RWPE2 (cell line): Measurements from ENCODE around the gene TTC39A.

Experiments
- ATAC-seq: fragments of 200-7000 bp; cut with Tn5 transposase; 3 replicates; pipeline ENCODE4 v1.9.1; 2021; ENCODE audit warnings: low read depth
- DNase-seq: peaks from one replicate; pipeline ENCODE4 v3.0.0-alpha.2; 2020; ENCODE audit warnings: low spot score
- H3K27ac ChIP-seq: fragments of 450-650 bp; 2 replicates; pipeline ENCODE4 v1.5.1; 2017; ENCODE audit warnings: mild to moderate bottlenecking; ENCODE audit not compliant: poor library complexity, severe bottlenecking
- H3K27me3 ChIP-seq: fragments of 250-450 bp; sonication (Bioruptor Pico); 2 replicates; pipeline ENCODE4 v1.5.1; 2021; ENCODE audit warnings: mild to moderate bottlenecking, moderate library complexity; ENCODE audit not compliant: insufficient read depth, poor library complexity, severe bottlenecking
- H3K36me3 ChIP-seq: fragments of 250-450 bp; sonication (Bioruptor Pico); 2 replicates; pipeline ENCODE4 v1.5.1; 2020; ENCODE audit warnings: low read depth, mild to moderate bottlenecking, moderate library complexity
- H3K4me1 ChIP-seq: fragments of 250-450 bp; sonication (Bioruptor Pico); 2 replicates; pipeline ENCODE4 v1.5.1; 2021; ENCODE audit warnings: mild to moderate bottlenecking, moderate library complexity; ENCODE audit not compliant: insufficient read depth, poor library complexity, severe bottlenecking
- H3K4me3 ChIP-seq: fragments of 250-450 bp; sonication (Bioruptor Pico); 2 replicates; pipeline ENCODE4 v1.5.1; 2021; ENCODE audit warnings: mild to moderate bottlenecking, moderate library complexity; ENCODE audit not compliant: severe bottlenecking
- H3K9me3 ChIP-seq: fragments of 250-450 bp; sonication (Bioruptor Pico); 2 replicates; pipeline ENCODE4 v1.5.1; 2021; ENCODE audit warnings: mild to moderate bottlenecking, moderate library complexity; ENCODE audit not compliant: severe bottlenecking
- CTCF ChIP-seq: fragments of 450-650 bp; IDR thresholded peaks from one replicate; pipeline ENCODE4 v1.5.1; 2017; ENCODE audit warnings: mild to moderate bottlenecking, moderate library complexity; ENCODE audit not compliant: poor library complexity, severe bottlenecking

The TTC39A gene

GRCh38 chr1:51320967-51321923 is 9.1 kb downstream of the TTC39A start:
- H3K27me3 ChIP-seq, result no peaks in the 10 kb centered on the region
- ATAC-seq (no peak), DNase-seq (no peak)
- no peak overlapping the region for H3K4me3 ChIP-seq
- no peak overlapping the region for H3K27ac ChIP-seq
- H3K4me1 ChIP-seq, result no peaks in the 10 kb centered on the region
- no peak for TF ChIP-seq CTCF
- no peaks in the 10 kb centered on the region for H3K9me3 ChIP-seq
- H3K36me3 ChIP-seq, result no peaks in the 10 kb centered on the region

- DNase-seq (no peak), ATAC-seq (no peak)
- Histone ChIP-seq H3K36me3 (no peaks in the 10 kb centered on the region), H3K27me3 (no peaks in the 10 kb centered on the region), H3K27ac (no peak overlapping the region), H3K4me1 (peaks cover 16% of the 10 kb centered on the region), H3K4me3 (no peak overlapping the region), H3K9me3 (no peaks in the 10 kb centered on the region)
- no peak for TF ChIP-seq CTCF
These were observed 12.6 kb downstream of the TTC39A start for GRCh38 chr1:51317798-51318197.

GRCh38 chr1:51316846-51317120 is 13.6 kb downstream of the TTC39A start:
- Histone ChIP-seq H3K27ac (no peak overlapping the region), H3K9me3 (no peaks in the 10 kb centered on the region), H3K4me1 (peaks cover 16% of the 10 kb centered on the region), H3K27me3 (no peaks in the 10 kb centered on the region), H3K36me3 (no peaks in the 10 kb centered on the region), H3K4me3 (no peak overlapping the region)
- TF ChIP-seq CTCF, result no peak
- no peak for ATAC-seq
- DNase-seq, result no peak

- Histone ChIP-seq H3K27me3 (no peaks in the 10 kb centered on the region), H3K4me3 (no peak overlapping the region), H3K4me1 (peaks cover 16% of the 10 kb centered on the region), H3K27ac (no peak overlapping the region), H3K36me3 (no peaks in the 10 kb centered on the region), H3K9me3 (no peaks in the 10 kb centered on the region)
- no peak for DNase-seq
- TF ChIP-seq CTCF, result no peak
- no peak for ATAC-seq
These were observed 14.1 kb downstream of the TTC39A start for GRCh38 chr1:51316113-51316845.
